Activated CD4-positive, alpha-beta T cell treated with anti-CD3 and anti-CD28 coated beads, Interleukin-2, amount 50 U/mL, for 4 hours (primary cell): ENCODE measurements around the gene NETO2.
A peak's percentile ranks its signal among the peaks of the same experiment; 100 is the strongest.
"Not testable (repeated sequence)": the region's sequence is repeated elsewhere in the genome, so short reads cannot be mapped to it uniquely, and the experiment has no call there.

Experiments
- DNase-seq, 2 experiments: peaks; one replicate each; pipeline ENCODE4 v3.0.0-alpha.2; 2020

The NETO2 gene

DNA sequence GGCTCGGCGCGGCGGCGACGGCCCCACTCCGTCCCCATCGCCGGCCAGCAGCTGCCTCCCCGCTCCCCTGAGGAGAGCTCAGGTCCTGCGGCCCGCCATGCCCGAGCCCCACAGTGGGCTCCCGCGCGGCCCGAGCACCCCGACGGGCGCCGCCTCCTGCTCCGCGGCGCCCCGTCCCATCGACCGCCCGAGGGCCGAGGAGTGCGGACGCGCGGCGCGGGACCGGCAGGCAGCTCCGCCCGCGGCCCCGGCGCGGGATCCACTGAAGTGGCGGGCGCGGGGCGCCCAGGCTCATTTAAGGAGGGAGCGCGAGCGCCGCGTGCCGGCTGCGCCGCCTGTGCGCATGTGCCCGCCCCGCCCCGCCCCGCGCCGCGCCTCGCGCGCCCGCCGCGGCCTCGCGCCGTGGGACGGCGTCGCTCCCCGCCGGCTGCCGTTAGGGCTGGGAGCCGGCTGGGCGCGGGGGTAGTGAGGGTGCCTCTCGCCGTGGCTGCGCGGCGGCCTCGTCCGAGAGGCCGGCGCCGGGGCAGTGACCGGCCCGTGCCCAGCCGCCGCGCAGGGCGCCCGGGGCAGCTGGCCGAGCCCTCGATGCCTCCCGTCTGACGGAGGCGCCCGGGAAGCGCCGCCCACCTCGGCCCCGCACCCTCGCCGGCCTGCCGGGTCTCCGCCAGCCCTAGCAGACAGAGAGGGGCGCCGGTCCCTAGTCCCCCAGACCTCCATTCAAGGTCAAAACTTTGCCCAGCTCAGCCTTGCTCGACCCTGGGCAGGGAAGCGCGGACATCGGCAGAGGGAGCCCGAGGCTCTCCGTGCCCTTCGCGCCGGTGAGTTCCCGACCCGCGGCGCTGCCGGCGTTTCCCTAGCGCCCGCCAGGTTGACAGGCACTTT, at the start of gene NETO2:
Gene NETO2 (minus strand): TSS at position 269 of the 882 bp plus-strand sequence. CDS start 333 bp downstream, outside the sequence.
- peak; percentile 54 to 57 for DNase-seq

GRCh38 chr16:47182318-47182717, 38.6 kb upstream of the NETO2 start:
- no peak for DNase-seq

DNA sequence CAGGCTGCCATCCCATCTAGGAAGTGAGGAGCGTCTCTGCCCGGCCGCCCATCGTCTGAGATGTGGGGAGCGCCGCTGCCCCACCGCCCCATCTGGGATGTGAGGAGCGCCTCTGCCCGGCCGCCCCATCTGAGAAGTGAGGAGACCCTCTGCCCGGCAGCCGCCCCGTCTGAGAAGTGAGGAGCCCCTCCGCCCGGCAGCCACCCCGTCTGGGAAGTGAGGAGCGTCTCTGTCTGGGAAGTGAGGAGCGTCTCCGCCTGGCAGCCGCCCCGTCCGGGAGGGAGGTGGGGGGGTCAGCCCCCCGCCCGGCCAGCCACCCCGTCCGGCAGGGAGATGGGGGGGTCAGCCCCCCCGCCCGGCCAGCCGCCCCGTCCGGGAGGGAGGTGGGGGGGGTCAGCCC, 37.3 kb upstream of the NETO2 start:
- not testable (repeated sequence) for DNase-seq

DNA sequence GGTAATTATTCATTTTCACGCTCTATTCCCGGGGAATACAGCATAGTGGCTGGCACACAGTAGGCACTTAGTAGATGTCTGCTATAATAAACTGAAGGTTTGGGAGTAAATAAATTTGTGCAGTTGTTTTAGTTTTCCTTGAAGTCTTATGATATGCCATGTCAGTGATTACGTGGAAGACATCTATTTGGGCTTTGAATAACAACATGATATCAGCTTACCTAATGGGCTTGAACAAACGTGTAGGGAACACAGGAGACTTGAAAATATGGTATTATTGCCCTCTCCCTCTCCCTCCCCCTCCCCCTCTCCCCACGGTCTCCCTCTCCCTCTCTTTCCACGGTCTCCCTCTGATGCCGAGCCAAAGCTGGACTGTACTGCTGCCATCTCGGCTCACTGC, 36.3 kb upstream of the NETO2 start:
- DNase-seq: no peak

- no peak for DNase-seq
Observed at GRCh38 chr16:47175152-47175551, 31.4 kb upstream of the NETO2 start.

- no peak for DNase-seq
Observed at GRCh38 chr16:47162670-47163420, 19.1 kb upstream of the NETO2 start.

GRCh38 chr16:47161464-47161863, 17.7 kb upstream of the NETO2 start:
- no peak for DNase-seq

- DNase-seq: no peak
Observed at GRCh38 chr16:47160422-47160821, 16.7 kb upstream of the NETO2 start.

DNA sequence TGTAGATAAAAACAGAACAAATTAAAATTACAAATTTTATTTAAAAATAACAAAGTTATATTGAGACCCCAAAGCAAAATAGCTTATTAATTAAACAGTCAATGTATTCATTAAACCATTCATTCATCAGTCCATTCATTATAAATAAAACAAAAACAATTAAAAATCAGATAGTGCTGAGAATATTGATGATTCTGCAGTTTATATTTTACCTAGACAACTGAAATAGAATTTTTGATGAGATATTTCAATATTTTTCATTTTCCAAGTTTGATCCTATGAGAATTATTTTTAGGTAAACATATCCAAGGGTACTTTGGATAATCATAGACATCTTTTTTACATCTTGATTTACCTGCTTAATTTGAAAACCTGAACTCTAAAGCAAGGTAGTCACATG, 15.2 kb upstream of the NETO2 start:
- DNase-seq: no peak

- DNase-seq: no peak
Observed at GRCh38 chr16:47156680-47157215, 13.0 kb upstream of the NETO2 start.

DNA sequence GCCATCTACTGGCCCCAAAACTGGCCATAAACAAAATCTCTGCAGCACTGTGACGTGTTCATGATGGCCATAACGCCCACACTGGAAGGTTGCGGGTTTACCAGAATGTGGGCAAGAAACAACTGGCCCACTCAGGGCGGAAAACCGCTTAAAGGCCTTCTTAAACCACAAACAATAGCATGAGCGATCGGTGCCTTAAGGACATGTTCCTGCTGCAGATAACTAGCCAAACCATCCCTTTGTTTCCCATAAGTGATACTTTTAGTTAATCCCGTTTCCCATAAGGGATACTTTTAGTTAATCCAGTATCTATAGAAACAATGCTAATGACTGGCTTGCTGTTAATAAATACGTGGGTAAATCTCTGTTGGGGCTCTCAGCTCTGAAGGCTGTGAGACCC, 8.8 kb upstream of the NETO2 start:
- DNase-seq: not testable (repeated sequence)

DNA sequence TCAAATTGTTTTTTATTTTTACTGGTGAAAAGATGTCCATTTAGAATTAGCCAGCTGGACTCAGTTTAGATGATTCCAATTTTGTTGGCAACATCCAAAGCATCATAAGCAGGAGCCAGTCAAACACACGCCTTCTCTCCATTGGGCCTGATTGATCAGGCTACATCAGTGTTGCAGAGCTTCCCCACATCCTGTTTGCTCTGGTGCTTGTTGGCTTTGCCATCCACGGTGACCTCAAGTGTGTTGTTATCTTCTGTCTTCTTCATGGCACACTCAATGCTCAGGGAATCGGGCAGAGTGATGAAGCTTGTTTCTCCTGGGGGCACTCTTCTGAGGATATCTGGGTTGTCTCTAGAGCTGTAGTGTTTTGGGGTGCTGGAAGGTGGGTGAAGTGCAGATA, 6.3 kb upstream of the NETO2 start:
- DNase-seq: no peak

GRCh38 chr16:47144559-47144877, 773 bp upstream of the NETO2 start:
- no peak for DNase-seq

DNA sequence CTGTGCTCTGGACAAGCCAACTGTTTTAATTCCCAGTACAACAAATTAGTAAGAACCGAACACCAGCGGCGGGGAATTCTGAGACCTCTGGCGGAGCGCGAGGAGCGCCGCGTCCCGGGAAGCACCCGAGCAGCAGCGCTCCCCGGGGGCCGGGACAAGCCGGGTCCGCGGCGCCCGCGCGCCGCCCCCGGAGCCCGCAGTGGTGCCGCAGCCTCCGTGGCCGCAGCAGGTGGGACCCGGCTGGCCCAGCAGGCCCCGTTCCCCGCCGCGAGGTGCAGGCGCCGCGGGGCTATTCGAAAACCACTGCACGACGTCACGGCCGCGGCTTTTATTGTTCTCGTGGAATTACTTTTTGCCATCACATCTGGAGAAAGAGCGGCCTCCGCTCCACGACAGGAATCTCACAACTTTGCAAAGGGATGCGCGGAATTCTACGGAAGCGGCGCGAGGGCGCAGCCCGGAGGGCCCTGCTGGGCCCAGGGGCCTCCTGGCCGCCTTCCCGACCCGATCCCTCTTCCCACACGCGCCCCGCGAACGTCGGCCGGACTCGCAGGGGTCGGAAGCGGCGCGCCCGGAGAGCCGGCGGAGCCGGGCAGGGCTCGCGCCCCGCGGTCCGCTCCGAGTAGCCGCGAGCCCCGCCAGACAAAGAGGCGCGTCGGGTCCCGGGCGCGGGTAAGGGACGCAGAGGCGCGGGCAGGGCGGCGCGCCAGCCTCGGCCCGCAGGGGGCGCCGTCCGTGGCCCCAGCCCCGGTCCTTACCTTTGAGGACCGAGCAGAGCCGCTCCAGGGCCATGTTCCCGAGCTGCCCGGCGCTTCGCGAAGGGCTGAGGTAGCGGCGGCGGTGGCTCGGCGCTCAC, 696 bp downstream of the NETO2 start:
- peak; percentile 46 to 51 for DNase-seq

GRCh38 chr16:47142486-47142820, 1.3 kb downstream of the NETO2 start:
- no peak for DNase-seq

- peak; percentile 78 to 80 for DNase-seq
Observed at GRCh38 chr16:47141773-47142485, 1.8 kb downstream of the NETO2 start.

DNA sequence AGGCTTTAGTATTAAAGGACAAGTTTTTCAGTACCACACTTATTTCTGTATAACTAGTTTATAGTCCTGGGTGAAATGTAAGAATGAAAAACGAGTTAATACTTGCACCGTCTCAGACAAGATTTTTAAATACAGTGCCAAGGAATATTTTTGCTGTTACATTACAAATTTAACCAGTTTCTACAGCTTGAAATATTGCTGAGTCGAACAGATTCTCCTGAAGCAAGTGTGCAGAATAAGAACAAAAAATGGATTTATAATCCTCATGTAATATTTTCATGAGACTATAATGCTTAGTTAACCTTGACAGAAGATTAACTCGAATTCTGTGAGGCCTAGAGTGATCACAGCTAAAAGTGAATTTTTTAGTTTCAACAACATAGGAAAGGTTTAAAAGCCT, 3.1 kb downstream of the NETO2 start:
- no peak for DNase-seq

DNA sequence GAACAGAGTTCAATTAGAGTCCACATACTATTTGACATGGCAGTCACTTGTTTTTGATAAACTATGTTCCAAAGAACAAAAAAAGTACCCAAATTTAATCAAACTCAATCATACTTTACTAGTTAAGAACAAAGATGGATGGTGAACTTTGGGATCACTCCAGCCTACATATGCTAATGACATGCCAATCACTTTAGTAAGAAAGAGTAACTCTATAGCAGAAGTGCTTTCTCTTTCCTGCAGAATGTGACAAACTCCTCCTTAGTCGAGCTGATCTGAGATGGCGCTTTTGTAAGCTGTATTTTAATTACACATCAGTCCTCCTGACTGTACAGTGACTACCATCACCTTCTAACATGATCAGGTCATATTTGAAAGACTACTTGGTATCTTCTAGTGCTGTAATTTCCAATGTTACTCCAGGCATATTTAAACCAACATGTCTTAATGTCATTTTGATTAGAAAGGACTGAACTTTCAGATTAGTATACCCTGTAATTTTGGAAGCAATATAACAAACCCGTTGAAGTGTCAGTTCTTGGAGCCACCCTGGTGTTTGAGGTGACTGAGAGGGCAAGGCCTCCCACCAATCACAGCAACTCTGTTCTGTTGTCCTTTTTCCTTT, 4.1 kb downstream of the NETO2 start:
- no peak for DNase-seq

DNA sequence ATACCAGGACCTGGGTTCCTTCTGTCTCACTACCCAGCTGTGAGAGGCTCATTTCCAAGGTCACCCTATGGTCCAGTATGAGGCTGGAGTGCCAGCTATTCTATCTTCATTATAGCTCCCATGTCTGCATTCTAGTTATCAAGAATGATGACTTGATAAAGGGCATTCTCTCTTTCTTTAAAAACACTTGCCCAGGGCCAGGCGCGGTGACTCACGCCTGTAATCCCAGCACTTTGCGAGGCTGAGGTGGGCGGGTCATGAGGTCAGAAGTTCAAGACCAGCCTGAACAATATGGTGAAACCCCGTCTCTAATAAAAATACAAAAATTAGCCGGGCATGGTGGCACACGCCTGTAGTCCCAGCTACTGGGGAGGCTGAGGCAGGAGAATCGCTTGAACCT, 5.8 kb downstream of the NETO2 start:
- not testable (repeated sequence) for DNase-seq

DNA sequence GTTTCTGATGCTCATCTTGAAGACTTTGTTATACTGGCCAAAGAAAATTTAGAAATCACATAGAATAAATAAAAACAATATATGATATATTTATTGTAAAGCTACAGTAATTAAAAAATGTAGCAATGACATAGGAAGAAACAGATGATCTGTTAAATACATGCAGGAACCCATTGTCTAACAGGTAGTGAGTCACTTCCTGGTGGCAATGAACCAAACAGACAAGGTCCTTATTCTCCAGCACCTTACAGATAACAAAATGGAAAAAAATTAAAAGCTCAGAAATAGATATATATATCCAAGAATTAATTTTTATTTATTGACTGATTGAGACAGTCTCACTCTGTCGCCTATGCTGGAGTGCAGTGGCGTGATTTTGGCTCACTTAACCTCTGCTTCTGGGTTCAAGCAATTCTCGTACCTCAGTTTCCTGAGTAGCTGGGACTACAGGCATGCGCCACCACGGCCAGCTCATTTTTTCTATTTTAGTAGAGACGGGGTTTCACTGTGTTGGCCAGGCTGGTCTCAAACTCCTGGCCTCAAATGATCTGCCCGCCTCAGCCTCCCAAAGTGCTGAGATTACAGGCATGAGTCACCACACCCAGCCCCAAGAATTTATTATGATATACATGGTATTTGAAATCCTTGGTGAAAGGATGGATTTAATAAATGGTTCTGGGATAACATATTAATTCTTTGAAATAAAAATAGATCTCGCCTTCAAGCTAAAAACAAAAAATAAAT, 7.5 kb downstream of the NETO2 start:
- DNase-seq: no peak

- no peak for DNase-seq
Observed at GRCh38 chr16:47134550-47134949, 9.2 kb downstream of the NETO2 start.
